ENCODE data around the gene IGFBP2.

DNA sequence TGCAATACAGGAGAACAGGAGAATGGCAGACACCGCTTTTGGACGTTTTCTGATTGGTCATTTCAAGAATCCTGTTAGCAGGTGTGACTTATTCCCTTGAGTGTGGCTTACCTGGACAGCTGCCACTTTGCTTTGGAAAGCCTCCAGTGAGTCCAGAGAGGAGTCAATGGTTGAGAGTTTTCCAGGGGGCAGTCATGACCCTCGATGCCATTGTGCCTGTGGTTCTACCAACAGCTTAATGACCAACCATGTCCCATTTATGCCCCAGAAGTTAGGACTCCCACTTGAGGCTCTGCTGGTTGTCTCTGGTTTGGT is 12.4 kb downstream of the IGFBP2 start:
- TF ChIP-seq, protein P1, sequence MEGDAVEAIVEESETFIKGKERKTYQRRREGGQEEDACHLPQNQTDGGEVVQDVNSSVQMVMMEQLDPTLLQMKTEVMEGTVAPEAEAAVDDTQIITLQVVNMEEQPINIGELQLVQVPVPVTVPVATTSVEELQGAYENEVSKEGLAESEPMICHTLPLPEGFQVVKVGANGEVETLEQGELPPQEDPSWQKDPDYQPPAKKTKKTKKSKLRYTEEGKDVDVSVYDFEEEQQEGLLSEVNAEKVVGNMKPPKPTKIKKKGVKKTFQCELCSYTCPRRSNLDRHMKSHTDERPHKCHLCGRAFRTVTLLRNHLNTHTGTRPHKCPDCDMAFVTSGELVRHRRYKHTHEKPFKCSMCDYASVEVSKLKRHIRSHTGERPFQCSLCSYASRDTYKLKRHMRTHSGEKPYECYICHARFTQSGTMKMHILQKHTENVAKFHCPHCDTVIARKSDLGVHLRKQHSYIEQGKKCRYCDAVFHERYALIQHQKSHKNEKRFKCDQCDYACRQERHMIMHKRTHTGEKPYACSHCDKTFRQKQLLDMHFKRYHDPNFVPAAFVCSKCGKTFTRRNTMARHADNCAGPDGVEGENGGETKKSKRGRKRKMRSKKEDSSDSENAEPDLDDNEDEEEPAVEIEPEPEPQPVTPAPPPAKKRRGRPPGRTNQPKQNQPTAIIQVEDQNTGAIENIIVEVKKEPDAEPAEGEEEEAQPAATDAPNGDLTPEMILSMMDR (IDR thresholded peaks at IDR 0.05; ENCODE audit: low read depth, low read length) = no peak
- TF ChIP-seq EZH2phosphoT487 (IDR thresholded peaks at IDR 0.05; ENCODE audit: low read depth) = no peak
